SKM-1 (cell line): ENCODE measurements around the gene SERAC1.

Source experiments
- DNase-seq: peaks from one replicate; lab custom pipeline; 2025; ENCODE audit not compliant: unreplicated experiment; lab: John Stamatoyannopoulos, UW

Gene SERAC1

DNA sequence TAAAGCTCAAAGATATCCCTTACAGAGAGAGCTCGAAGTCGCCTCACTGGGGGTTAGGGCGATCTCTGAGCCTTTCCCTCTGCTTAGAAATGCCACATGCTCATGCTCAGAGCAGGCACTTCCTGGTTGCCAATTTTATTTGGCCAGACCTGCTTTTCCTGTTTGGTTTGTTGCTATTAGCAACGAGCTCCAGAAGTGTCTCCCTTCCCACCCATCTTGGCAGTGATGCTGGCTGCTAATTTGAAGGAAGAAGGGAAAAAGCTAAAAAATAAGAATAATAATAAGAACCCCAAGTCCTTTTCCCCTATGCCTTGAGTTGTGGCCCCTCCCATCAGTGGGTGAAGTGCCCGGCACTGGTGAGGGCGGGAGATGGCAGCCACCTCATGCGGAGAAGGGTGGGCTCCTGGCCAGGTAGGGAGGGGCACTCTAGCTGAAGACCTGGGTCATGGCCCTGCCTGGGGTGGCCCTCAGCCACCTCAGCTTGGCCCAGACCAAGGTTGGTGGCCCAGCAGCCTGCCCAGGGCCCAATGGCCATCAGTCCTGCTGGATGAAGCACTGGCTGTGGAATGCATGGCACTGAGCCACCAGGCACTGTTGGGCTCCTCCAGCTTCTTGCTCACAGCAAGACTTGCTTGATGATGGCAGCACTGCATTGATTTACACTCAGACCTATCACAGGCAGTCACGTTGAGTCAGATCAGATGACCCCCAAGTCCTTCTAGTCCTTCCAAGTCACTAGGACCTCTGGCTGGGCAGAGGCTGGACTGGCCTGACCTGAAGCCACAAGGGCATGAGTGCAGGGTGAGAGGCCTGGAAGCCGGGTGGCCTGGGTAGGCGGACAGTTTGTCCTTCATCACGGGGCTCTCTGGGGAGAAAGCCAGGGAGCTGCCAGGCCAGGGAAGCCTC, 107.4 kb downstream of the SERAC1 start:
- no peak for DNase-seq
